ENCODE measurements around the gene RO60.
"Not testable (repeated sequence)": the region's sequence is repeated elsewhere in the genome, so short reads cannot be mapped to it uniquely, and the experiment has no call there.

RO60 gene

GRCh38 chr1:193059282-193060114 lies at the start of gene RO60, which contains the start of gene UCHL5:
Gene RO60, plus strand, starts transcription at chr1:193059612. Its CDS starts 9,443 bp downstream, at chr1:193069055.
Gene UCHL5, minus strand, starts transcription at chr1:193059360. Its CDS starts 100 bp downstream, at chr1:193059260.
- peak; percentile 95 for DNase-seq (ENCODE audit: low spot score)

- no peak for DNase-seq (ENCODE audit: low spot score)
These were observed 48.0 kb upstream of the RO60 start for GRCh38 chr1:193011406-193011805.

GRCh38 chr1:193013005-193013404 lies 46.4 kb upstream of the RO60 start:
- no peak for DNase-seq (ENCODE audit: low spot score)

GRCh38 chr1:193013707-193014106 lies 45.7 kb upstream of the RO60 start:
- DNase-seq (ENCODE audit: low spot score), result no peak

- no peak for DNase-seq (ENCODE audit: low spot score)
These were observed 45.0 kb upstream of the RO60 start for GRCh38 chr1:193014400-193014799.

GRCh38 chr1:193016788-193017187 lies 42.6 kb upstream of the RO60 start:
- DNase-seq (ENCODE audit: low spot score), result no peak

GRCh38 chr1:193019442-193020026 lies 39.9 kb upstream of the RO60 start:
- peak; percentile 32 for DNase-seq (ENCODE audit: low spot score)

GRCh38 chr1:193025218-193025617 lies 34.2 kb upstream of the RO60 start:
- no peak for DNase-seq (ENCODE audit: low spot score)

GRCh38 chr1:193030280-193030679 lies 29.1 kb upstream of the RO60 start:
- no peak for DNase-seq (ENCODE audit: low spot score)

GRCh38 chr1:193031431-193031830 lies 28.0 kb upstream of the RO60 start:
- DNase-seq (ENCODE audit: low spot score), result no peak

- DNase-seq (ENCODE audit: low spot score), result not testable (repeated sequence)
These were observed 26.6 kb upstream of the RO60 start for GRCh38 chr1:193032643-193033427.

GRCh38 chr1:193033610-193034009 lies 25.8 kb upstream of the RO60 start:
- DNase-seq (ENCODE audit: low spot score), result no peak

- DNase-seq (ENCODE audit: low spot score), result no peak
These were observed 22.9 kb upstream of the RO60 start for GRCh38 chr1:193036337-193037047.

- no peak for DNase-seq (ENCODE audit: low spot score)
These were observed 19.4 kb upstream of the RO60 start for GRCh38 chr1:193040011-193040410.

GRCh38 chr1:193042766-193043691 lies 16.4 kb upstream of the RO60 start:
- no peak for DNase-seq (ENCODE audit: low spot score)

GRCh38 chr1:193048913-193049312 lies 10.5 kb upstream of the RO60 start:
- not testable (repeated sequence) for DNase-seq (ENCODE audit: low spot score)

- DNase-seq (ENCODE audit: low spot score), result no peak
These were observed 5.2 kb upstream of the RO60 start for GRCh38 chr1:193054169-193054675.

GRCh38 chr1:193058529-193059281 lies 707 bp upstream of the RO60 start:
- peak; percentile 45 for DNase-seq (ENCODE audit: low spot score)

- no peak for DNase-seq (ENCODE audit: low spot score)
These were observed 647 bp downstream of the RO60 start for GRCh38 chr1:193060115-193060403.

GRCh38 chr1:193060406-193060805 lies 994 bp downstream of the RO60 start:
- DNase-seq (ENCODE audit: low spot score), result no peak
